OCI-LY3 (cell line): Measurements from ENCODE around the gene HECA.

Experiments used
- H2AFZ ChIP-seq: fragments of 200-600, 300-600 bp; shearing (Covaris generic); 2 replicates; pipeline ENCODE4 v1.6.0; 2014; ENCODE audit warnings: antibody characterized with exemption, low read depth, low read length
- H3K27ac ChIP-seq: fragments of 200-600, 300-600 bp; sonication (generic); 2 replicates; pipeline ENCODE4 v1.5.1; 2014; ENCODE audit warnings: mild to moderate bottlenecking, low read length, moderate library complexity, mixed read lengths
- H3K27me3 ChIP-seq: fragments of 200-600, 300-600 bp; sonication (generic); 2 replicates; pipeline ENCODE4 v1.6.1; 2014; ENCODE audit warnings: low read depth, low read length, mixed read lengths
- H3K36me3 ChIP-seq: fragments of 200-600, 300-600 bp; sonication (generic); replicated peaks from 2 replicates; pipeline ENCODE3; 2014; ENCODE audit warnings: low read depth, low read length, mixed read lengths
- H3K4me1 ChIP-seq: fragments of 300-600, 200-600 bp; sonication (generic); 2 replicates; pipeline ENCODE4 v1.6.1; 2014; ENCODE audit warnings: low read length, mixed read lengths
- H3K4me2 ChIP-seq: fragments of 200-600, 300-600 bp; sonication (generic); 2 replicates; pipeline ENCODE4 v1.6.1; 2014; ENCODE audit warnings: low read length, mixed read lengths
- H3K4me3 ChIP-seq: fragments of 300-600, 200-600 bp; sonication (generic); 2 replicates; pipeline ENCODE4 v1.5.1; 2014; ENCODE audit warnings: antibody characterized with exemption, mild to moderate bottlenecking, low read length, moderate library complexity
- H3K79me2 ChIP-seq: fragments of 300-600, 200-600 bp; shearing (Covaris generic); 2 replicates; pipeline ENCODE4 v1.6.1; 2014; ENCODE audit warnings: mild to moderate bottlenecking, low read length, mixed read lengths
- H3K9ac ChIP-seq: fragments of 300-600, 200-600 bp; shearing (Covaris generic); 2 replicates; pipeline ENCODE4 v1.6.0; 2014; ENCODE audit warnings: mild to moderate bottlenecking, low read length, moderate library complexity
- H3K9me3 ChIP-seq: fragments of 200-600, 300-600 bp; shearing (Covaris generic); 2 replicates; pipeline ENCODE4 v1.6.1; 2014; ENCODE audit warnings: low read length, mixed read lengths; ENCODE audit not compliant: insufficient read depth
- H4K20me1 ChIP-seq: fragments of 200-600, 300-600 bp; sonication (generic); 2 replicates; pipeline ENCODE4 v1.6.1; 2016; ENCODE audit warnings: low read length, mixed read lengths; ENCODE audit not compliant: insufficient read depth
- CTCF ChIP-seq: fragments of 200-600, 300-600 bp; sonication (generic); IDR thresholded peaks from 2 replicates; pipeline ENCODE4 v1.5.1; 2014; ENCODE audit warnings: antibody characterized with exemption, low read length, low read depth
- EZH2phosphoT487 ChIP-seq: fragments of 200-600 bp; shearing (Covaris generic); IDR thresholded peaks from 2 replicates; pipeline ENCODE4 v1.6.1; 2018; ENCODE audit warnings: antibody characterized with exemption, mixed run types, low read depth

HECA gene

GRCh38 chr6:139151425-139152087 is 16.7 kb downstream of the HECA start:
- H3K79me2 ChIP-seq = peaks cover 63% of the 10 kb centered on the region
- H3K4me1 ChIP-seq = peaks cover 53% of the 10 kb centered on the region
- peaks cover 13% of the 10 kb centered on the region for H4K20me1 ChIP-seq
- H3K4me3 ChIP-seq = no peak overlapping the region
- no peak overlapping the region for H3K27ac ChIP-seq
- H3K27me3 ChIP-seq = no peaks in the 10 kb centered on the region
- H3K36me3 ChIP-seq = no peaks in the 10 kb centered on the region
- no peak for TF ChIP-seq CTCF
- TF ChIP-seq EZH2phosphoT487 = no peak
- H2AFZ ChIP-seq = no peak overlapping the region
- H3K9me3 ChIP-seq = no peaks in the 10 kb centered on the region
- H3K4me2 ChIP-seq = no peak overlapping the region
- no peak overlapping the region for H3K9ac ChIP-seq

- H2AFZ ChIP-seq = no peak overlapping the region
- peaks cover 46% of the 10 kb centered on the region for H3K4me1 ChIP-seq
- H3K79me2 ChIP-seq = peaks cover 56% of the 10 kb centered on the region
- peaks cover 8% of the 10 kb centered on the region for H4K20me1 ChIP-seq
- H3K27me3 ChIP-seq = no peaks in the 10 kb centered on the region
- H3K4me3 ChIP-seq = no peak overlapping the region
- no peak overlapping the region for H3K4me2 ChIP-seq
- H3K27ac ChIP-seq = no peak overlapping the region
- H3K9ac ChIP-seq = no peak overlapping the region
- no peaks in the 10 kb centered on the region for H3K36me3 ChIP-seq
- no peak for TF ChIP-seq EZH2phosphoT487
- no peak for TF ChIP-seq CTCF
- no peaks in the 10 kb centered on the region for H3K9me3 ChIP-seq
Measured at GRCh38 chr6:139152088-139152891, 17.4 kb downstream of the HECA start.

DNA sequence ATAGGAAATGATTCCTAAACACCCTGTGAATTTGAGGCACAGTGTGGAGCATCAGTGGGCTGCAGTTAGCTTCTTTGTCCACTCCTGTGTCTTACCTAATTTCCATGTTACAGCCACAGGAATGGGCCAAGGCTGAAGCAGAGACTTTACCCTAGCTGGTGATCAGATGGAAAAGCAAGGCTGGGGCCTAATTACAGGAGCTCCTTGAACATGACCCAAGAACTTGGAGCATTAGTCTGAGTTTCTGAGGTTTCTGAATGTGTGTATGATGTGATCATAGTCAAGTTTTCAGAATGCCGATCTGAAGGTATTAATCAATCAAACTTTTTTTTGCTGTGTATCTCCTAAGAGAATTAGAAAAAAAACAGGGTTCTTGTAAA is 18.0 kb downstream of the HECA start:
- Histone ChIP-seq H3K27me3 (no peaks in the 10 kb centered on the region), H3K27ac (no peak overlapping the region), H3K4me2 (no peak overlapping the region), H3K36me3 (no peaks in the 10 kb centered on the region), H4K20me1 (peaks cover 8% of the 10 kb centered on the region), H3K9ac (no peak overlapping the region), H3K4me1 (peaks cover 40% of the 10 kb centered on the region), H3K9me3 (no peaks in the 10 kb centered on the region), H2AFZ (no peak overlapping the region), H3K4me3 (no peak overlapping the region), H3K79me2 (peaks cover 51% of the 10 kb centered on the region)
- TF ChIP-seq EZH2phosphoT487 = no peak
- no peak for TF ChIP-seq CTCF

- Histone ChIP-seq H2AFZ (no peak overlapping the region), H3K4me2 (no peak overlapping the region), H3K27ac (no peak overlapping the region), H3K4me1 (peaks cover 38% of the 10 kb centered on the region), H3K9me3 (no peaks in the 10 kb centered on the region), H3K27me3 (no peaks in the 10 kb centered on the region), H3K36me3 (no peaks in the 10 kb centered on the region), H3K4me3 (no peak overlapping the region), H3K9ac (no peak overlapping the region), H3K79me2 (peaks cover 43% of the 10 kb centered on the region), H4K20me1 (peaks cover 8% of the 10 kb centered on the region)
- TF ChIP-seq CTCF (no peak), EZH2phosphoT487 (no peak)
Measured at GRCh38 chr6:139153855-139154254, 19.0 kb downstream of the HECA start.
